Cardiac muscle cell (in vitro differentiated cells and primary cell): Measurements from ENCODE around the gene RASAL2. TPM values are rescaled to one million over a fixed set of nuclear protein-coding genes. Genes with fewer than 3 reads are reported as not detected.
"Not testable (repeated sequence)": the region's sequence is repeated elsewhere in the genome, so short reads cannot be mapped to it uniquely, and the experiment has no call there.

ENCODE experiments used
- DNase-seq, 2 donors: peaks; one replicate each; pipeline versions ENCODE4 v3.0.0 to v3.0.0-alpha.2; 2010 to 2017; ENCODE audit warnings: low read depth in 1 of 2, low spot score in 1 of 2
- H3K27ac ChIP-seq: fragments of 200-600 bp; sonication (generic); 2 replicates; pipeline ENCODE4 v1.5.1; 2016
- H3K27me3 ChIP-seq: fragments of 200-600 bp; sonication (generic); 2 replicates; pipeline ENCODE4 v1.6.0; 2016; ENCODE audit warnings: control low read depth
- H3K36me3 ChIP-seq: fragments of 200-600 bp; sonication (generic); 2 replicates; pipeline ENCODE4 v1.5.1; 2016; ENCODE audit warnings: control low read depth
- H3K4me1 ChIP-seq: fragments of 200-600 bp; sonication (generic); 2 replicates; pipeline ENCODE4 v1.8.1; 2017; ENCODE audit warnings: low read depth, mild to moderate bottlenecking, mixed run types
- H3K4me3 ChIP-seq: fragments of 200-600 bp; sonication (generic); 2 replicates; pipeline ENCODE4 v1.5.1; 2016; ENCODE audit warnings: mild to moderate bottlenecking
- H3K9me3 ChIP-seq: fragments of 200-600 bp; sonication (generic); 2 replicates; pipeline ENCODE4 v1.5.1; 2017; ENCODE audit warnings: low read depth, mild to moderate bottlenecking, control low read depth
- CTCF ChIP-seq: IDR thresholded peaks from 2 replicates; pipeline ENCODE4 v1.5.1; 2012; ENCODE audit warnings: low read depth, mild to moderate bottlenecking, low read length
- polyA plus RNA-seq: library from polyadenylated mRNA; unstranded; fragments of >200 nt; fragmentation: Nextera tagmentation; extraction: Ambion mirVana; gene quantifications from 2 replicates; pipeline ENCODE4 v1.2.1, GENCODE V29; 2016
- total RNA-seq: library from RNA; depleted of rRNA; stranded (reverse); fragments of >200 nt; gene quantifications from 2 replicates; pipeline ENCODE4 v1.2.3, GENCODE V29; 2016

The RASAL2 gene
- total and polyA plus RNA-seq, 2 experiments from 2014 or later: 11.2 to 35.3 TPM

GRCh38 chr1:178342745-178343144, 248.8 kb downstream of the RASAL2 start:
- H3K27me3 ChIP-seq: no peaks in the 10 kb centered on the region
- no peak overlapping the region for H3K4me3 ChIP-seq
- no peak for TF ChIP-seq CTCF
- DNase-seq: no peak
- H3K4me1 ChIP-seq: peaks cover 52% of the 10 kb centered on the region
- H3K36me3 ChIP-seq: no peaks in the 10 kb centered on the region
- peak overlapping the region; percentile 37 for H3K27ac ChIP-seq
- no peaks in the 10 kb centered on the region for H3K9me3 ChIP-seq

GRCh38 chr1:178344513-178345091, 250.7 kb downstream of the RASAL2 start:
- TF ChIP-seq CTCF: peak; percentile 68

DNA sequence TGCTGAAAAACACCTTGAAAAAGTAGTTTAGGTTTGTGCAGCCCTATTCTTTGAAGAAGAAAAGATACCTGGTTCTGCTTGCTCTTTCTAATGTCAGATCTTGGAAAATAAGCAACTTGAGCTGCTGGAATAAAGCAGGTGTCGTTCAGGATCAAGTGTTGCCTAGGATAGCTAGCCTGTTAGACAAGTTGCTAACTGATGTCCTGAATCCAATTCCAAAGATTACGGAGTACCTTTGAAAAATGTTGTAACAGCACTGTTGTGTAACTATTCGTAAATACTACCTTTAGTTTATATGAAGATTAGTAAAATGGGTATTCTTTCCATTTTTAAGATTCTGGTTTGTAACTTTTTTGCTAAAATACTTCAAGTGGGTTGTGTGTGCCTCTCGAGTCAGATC, 251.3 kb downstream of the RASAL2 start:
- Histone ChIP-seq H3K9me3 (no peaks in the 10 kb centered on the region), H3K36me3 (no peaks in the 10 kb centered on the region), H3K27me3 (no peaks in the 10 kb centered on the region), H3K4me1 (peaks cover 56% of the 10 kb centered on the region), H3K4me3 (no peak overlapping the region), H3K27ac (peak overlapping the region; percentile 80)
- DNase-seq: no peak
- no peak for TF ChIP-seq CTCF

More at GRCh38 chr1:178344513-178345091, 250.7 kb downstream of the RASAL2 start:
- Histone ChIP-seq H3K27ac (peak overlapping the region; percentile 80), H3K4me1 (peaks cover 53% of the 10 kb centered on the region), H3K36me3 (no peaks in the 10 kb centered on the region), H3K4me3 (no peak overlapping the region), H3K27me3 (no peaks in the 10 kb centered on the region), H3K9me3 (no peaks in the 10 kb centered on the region)
- peak; percentile 69 to 93 for DNase-seq

- Histone ChIP-seq H3K27me3 (no peaks in the 10 kb centered on the region), H3K4me1 (peaks cover 50% of the 10 kb centered on the region), H3K4me3 (no peak overlapping the region), H3K36me3 (no peaks in the 10 kb centered on the region), H3K27ac (no peak overlapping the region), H3K9me3 (no peaks in the 10 kb centered on the region)
- peak in 1 of 2 donors; percentile 54 for DNase-seq
- TF ChIP-seq CTCF: no peak
These were observed 251.9 kb downstream of the RASAL2 start for GRCh38 chr1:178345807-178346206.

- H3K4me1 ChIP-seq: peaks cover 14% of the 10 kb centered on the region
- DNase-seq: no peak
- no peak overlapping the region for H3K27ac ChIP-seq
- no peaks in the 10 kb centered on the region for H3K27me3 ChIP-seq
- no peaks in the 10 kb centered on the region for H3K36me3 ChIP-seq
- TF ChIP-seq CTCF: no peak
- H3K9me3 ChIP-seq: no peaks in the 10 kb centered on the region
- no peak overlapping the region for H3K4me3 ChIP-seq
These were observed 255.9 kb downstream of the RASAL2 start for GRCh38 chr1:178349801-178350200.

DNA sequence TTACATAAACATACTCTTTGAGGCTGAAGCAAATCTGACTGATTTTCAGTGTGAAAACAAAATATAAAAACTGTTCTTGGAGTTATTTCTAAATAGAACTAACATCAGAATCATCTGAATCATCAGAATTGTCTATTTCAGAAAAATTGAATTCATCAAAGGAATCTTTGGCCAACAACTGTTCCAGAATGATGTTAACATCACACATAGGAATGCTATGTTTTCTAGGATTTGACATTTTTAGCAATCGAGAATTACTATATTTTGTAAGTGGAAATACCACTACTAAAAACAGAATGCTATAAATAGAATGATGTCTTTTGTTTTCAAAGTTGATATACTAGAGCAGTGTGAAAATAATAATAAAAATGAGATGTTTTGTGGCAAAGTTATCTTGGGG, 258.0 kb downstream of the RASAL2 start:
- H3K27me3 ChIP-seq, H3K4me1 ChIP-seq: not testable (repeated sequence)

More for the DNA sequence above, 258.0 kb downstream of the RASAL2 start:
- H3K27ac ChIP-seq, H3K4me3 ChIP-seq, H3K9me3 ChIP-seq, DNase-seq, H3K36me3 ChIP-seq: not testable (repeated sequence)
